ENCODE results near the gene NMNAT3. TPM values are rescaled to one million over a fixed set of nuclear protein-coding genes. Genes with fewer than 3 reads are reported as not detected.

NMNAT3 gene
- total RNA-seq, 1 donor from 2014 or later: 2.0 TPM

DNA sequence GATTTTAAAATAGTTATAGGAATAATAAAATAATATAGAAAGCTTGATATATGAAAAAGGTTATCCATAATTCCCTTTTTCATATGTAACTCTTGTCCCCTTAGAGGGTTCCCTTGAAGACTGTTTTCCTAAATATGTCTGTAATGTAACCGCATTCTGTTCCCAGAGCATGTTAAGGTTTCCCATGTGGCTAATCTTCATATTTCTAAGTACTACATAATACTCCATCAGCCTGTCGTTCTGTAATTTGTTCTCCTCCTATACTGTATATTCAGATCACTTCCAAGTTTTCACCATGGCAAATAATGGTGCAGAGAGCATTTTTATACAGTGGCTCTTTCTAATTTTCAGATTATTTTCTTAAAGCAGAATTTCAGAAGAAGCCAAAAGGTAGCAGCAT lies 6.7 kb downstream of the NMNAT3 start:
- Mint-ChIP-seq H3K4me3 (ENCODE audit: unreplicated experiment) (no peak overlapping the region), H3K27ac (ENCODE audit: unreplicated experiment) (no peak overlapping the region), H3K4me1 (ENCODE audit: low read depth) (no peaks in the 10 kb centered on the region), H3K36me3 (ENCODE audit: low read depth) (no peaks in the 10 kb centered on the region), H3K27me3 (ENCODE audit: low read depth) (peaks cover 3% of the 10 kb centered on the region), H3K9me3 (ENCODE audit: low read depth) (no peaks in the 10 kb centered on the region)
- TF ChIP-seq, protein P1, sequence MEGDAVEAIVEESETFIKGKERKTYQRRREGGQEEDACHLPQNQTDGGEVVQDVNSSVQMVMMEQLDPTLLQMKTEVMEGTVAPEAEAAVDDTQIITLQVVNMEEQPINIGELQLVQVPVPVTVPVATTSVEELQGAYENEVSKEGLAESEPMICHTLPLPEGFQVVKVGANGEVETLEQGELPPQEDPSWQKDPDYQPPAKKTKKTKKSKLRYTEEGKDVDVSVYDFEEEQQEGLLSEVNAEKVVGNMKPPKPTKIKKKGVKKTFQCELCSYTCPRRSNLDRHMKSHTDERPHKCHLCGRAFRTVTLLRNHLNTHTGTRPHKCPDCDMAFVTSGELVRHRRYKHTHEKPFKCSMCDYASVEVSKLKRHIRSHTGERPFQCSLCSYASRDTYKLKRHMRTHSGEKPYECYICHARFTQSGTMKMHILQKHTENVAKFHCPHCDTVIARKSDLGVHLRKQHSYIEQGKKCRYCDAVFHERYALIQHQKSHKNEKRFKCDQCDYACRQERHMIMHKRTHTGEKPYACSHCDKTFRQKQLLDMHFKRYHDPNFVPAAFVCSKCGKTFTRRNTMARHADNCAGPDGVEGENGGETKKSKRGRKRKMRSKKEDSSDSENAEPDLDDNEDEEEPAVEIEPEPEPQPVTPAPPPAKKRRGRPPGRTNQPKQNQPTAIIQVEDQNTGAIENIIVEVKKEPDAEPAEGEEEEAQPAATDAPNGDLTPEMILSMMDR (IDR thresholded peaks at IDR 0.05): no peak
- DNase-seq (ENCODE audit: low spot score): no peak

DNA sequence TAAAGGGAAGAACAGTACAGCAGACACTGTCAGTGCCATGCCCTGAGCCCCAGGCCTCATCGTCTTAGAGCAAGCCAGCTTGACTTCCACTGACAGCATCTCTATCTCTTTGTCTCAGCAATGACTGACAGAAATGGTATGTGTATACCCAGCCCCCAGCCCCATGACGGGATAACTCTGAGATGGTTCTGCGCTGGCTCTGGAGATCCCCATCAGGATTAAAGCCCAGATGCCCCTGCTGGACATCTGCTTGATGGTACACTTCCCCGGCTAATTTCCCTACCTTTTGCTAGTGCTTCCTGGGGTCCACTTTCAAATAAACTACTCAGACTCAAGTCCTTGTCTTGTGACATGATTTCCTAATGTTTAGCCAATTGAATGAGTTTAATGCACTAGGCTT lies 7.6 kb downstream of the NMNAT3 start:
- TF ChIP-seq, protein P1 (IDR thresholded peaks at IDR 0.05): no peak
- no peak overlapping the region for H3K4me3 Mint-ChIP-seq (ENCODE audit: unreplicated experiment)
- peaks cover 3% of the 10 kb centered on the region for H3K27me3 Mint-ChIP-seq (ENCODE audit: low read depth)
- no peaks in the 10 kb centered on the region for H3K4me1 Mint-ChIP-seq (ENCODE audit: low read depth)
- H3K36me3 Mint-ChIP-seq (ENCODE audit: low read depth): no peaks in the 10 kb centered on the region
- no peak overlapping the region for H3K27ac Mint-ChIP-seq (ENCODE audit: unreplicated experiment)
- DNase-seq (ENCODE audit: low spot score): no peak
- H3K9me3 Mint-ChIP-seq (ENCODE audit: low read depth): no peaks in the 10 kb centered on the region

DNA sequence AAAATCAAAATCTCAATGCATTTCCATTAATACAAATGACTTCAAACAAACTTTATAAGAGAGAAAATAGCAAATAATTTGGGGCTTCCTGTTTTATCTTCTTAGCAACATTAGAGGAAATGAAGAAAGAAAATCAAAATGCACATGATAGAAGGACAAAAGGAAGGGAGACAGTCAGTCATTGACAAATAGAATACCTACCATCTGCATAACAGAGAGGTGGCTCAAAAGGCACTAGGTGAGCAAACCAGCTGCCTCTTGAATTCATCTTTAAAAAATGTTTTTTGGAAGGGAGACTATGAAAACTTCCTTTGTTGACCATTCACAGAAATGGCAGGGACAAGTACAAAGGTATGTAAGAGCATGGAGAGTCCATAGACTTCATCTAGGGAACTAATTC lies 9.4 kb downstream of the NMNAT3 start:
- TF ChIP-seq, protein P1 (IDR thresholded peaks at IDR 0.05): no peak
- Mint-ChIP-seq H3K27me3 (ENCODE audit: low read depth) (no peaks in the 10 kb centered on the region), H3K4me3 (ENCODE audit: unreplicated experiment) (no peak overlapping the region), H3K4me1 (ENCODE audit: low read depth) (no peaks in the 10 kb centered on the region), H3K27ac (ENCODE audit: unreplicated experiment) (no peak overlapping the region), H3K36me3 (ENCODE audit: low read depth) (no peaks in the 10 kb centered on the region), H3K9me3 (ENCODE audit: low read depth) (no peaks in the 10 kb centered on the region)
- no peak for DNase-seq (ENCODE audit: low spot score)

DNA sequence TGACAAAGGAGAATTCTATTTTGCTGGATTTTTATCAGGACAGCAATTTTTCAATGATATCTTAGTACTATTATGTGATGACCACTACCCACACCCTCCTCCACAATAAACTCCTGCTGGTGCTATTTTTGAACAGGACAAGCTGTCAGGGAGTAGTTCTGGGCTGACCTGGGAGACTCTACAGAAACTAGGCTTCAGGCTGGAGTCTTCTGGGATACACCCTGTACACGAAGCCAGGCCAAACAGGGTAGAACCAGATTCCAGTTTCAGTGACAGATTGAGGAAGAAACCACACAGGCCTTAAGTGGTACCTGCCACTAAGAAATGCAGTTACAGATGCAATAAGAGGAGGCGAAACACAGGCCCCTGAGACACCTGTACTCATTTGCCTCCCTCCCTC lies 12.8 kb downstream of the NMNAT3 start:
- no peaks in the 10 kb centered on the region for H3K27me3 Mint-ChIP-seq (ENCODE audit: low read depth)
- H3K36me3 Mint-ChIP-seq (ENCODE audit: low read depth): no peaks in the 10 kb centered on the region
- no peak overlapping the region for H3K4me3 Mint-ChIP-seq (ENCODE audit: unreplicated experiment)
- no peak for DNase-seq (ENCODE audit: low spot score)
- H3K4me1 Mint-ChIP-seq (ENCODE audit: low read depth): no peaks in the 10 kb centered on the region
- H3K9me3 Mint-ChIP-seq (ENCODE audit: low read depth): no peaks in the 10 kb centered on the region
- TF ChIP-seq, protein P1 (IDR thresholded peaks at IDR 0.05): no peak
- H3K27ac Mint-ChIP-seq (ENCODE audit: unreplicated experiment): no peak overlapping the region

DNA sequence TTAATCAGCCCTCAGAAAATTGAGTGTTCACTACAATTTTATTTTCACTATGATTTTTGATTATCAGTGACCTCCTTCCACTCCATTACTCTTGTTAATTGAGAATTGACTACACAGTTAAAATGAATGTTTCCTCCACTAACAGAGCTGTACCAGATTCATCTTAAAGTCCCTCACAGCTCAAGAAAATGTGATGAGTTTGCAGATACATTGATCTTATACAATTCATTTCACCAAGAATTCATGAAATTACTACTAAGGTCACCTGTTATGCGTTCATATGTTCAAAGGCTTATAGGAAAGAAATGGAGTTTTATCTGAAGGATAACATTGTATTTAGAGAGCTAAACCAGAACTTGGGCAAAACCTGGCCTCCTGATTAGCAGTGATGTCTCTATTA lies 17.5 kb downstream of the NMNAT3 start:
- DNase-seq (ENCODE audit: low spot score): no peak
- Mint-ChIP-seq H3K36me3 (ENCODE audit: low read depth) (peaks cover 4% of the 10 kb centered on the region), H3K4me1 (ENCODE audit: low read depth) (no peaks in the 10 kb centered on the region), H3K9me3 (ENCODE audit: low read depth) (no peaks in the 10 kb centered on the region), H3K27ac (ENCODE audit: unreplicated experiment) (no peak overlapping the region), H3K4me3 (ENCODE audit: unreplicated experiment) (no peak overlapping the region), H3K27me3 (ENCODE audit: low read depth) (peaks cover 5% of the 10 kb centered on the region)
- TF ChIP-seq, protein P1 (IDR thresholded peaks at IDR 0.05): no peak

All from chondrocyte (in vitro differentiated cells).